ENCODE results near the gene CDY1.
"Not testable (repeated sequence)": the region's sequence is repeated elsewhere in the genome, so short reads cannot be mapped to it uniquely, and the experiment has no call there.

CDY1 gene

DNA sequence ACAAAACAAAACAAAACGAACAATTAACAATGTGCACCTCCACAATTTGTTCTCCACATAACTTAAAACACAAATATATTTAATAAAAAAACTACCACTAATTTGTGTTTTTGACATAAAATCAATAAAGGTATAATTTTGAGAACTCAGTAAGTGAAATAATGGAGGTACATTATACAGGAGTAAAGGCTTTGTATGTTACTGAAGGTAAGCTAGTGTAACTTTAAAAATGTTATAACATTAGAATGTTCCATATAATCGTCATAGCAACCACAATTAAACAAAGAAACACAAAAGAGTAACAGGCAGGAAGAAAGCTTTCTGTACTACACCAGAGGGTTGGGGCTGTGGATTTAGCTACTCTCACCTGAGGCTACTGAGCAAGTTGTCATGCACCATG is at the start of gene CDY1:
Gene CDY1, plus strand, starts transcription at position 301 of the 400 bp plus-strand sequence. CDS start 326 bp downstream, outside the sequence.
- DNase-seq, result not testable (repeated sequence)

DNA sequence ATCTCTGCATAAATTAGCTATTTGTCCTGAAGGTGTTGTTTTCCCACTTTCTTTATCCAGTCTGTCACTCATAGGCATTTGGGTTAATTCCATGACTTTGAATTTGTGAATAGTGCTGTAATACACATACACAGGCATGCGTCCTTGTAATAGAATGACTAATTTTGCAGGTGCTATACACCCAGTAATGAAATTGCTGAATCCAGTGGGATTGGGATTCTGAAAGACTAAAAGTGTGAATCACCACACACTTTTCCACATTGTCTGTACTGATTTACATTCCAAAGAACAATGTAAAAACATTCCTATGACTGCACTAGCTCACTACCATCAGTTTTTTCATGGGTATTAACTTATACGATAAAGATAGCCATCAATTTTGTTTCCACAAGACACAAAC is 28.6 kb upstream of the CDY1 start:
- DNase-seq, result not testable (repeated sequence)

DNA sequence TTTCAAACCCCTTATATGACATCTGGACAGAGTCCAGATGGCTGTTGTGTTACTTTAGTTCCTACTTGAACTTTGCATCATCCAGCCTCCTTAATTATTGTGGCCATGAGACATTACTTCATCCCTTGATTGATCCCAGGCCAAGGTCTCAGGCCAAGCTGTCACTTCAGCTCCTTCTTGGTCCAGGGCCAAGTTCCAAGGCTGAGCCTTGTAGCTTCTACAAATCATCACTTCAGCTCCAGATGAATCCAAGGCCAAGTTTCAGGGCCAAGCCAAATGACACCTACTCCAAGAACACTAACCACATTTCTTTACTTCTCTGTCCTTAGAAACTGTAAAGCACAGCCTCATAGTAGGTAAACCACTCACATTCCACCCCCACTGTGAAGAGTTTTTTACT is 1.7 kb upstream of the CDY1 start:
- not testable (repeated sequence) for DNase-seq

- DNase-seq, result not testable (repeated sequence)
Measured at GRCh38 chrY:25626524-25626923, 4.6 kb downstream of the CDY1 start.

GRCh38 chrY:25630383-25631112 is 8.6 kb downstream of the CDY1 start:
- not testable (repeated sequence) for DNase-seq

- not testable (repeated sequence) for DNase-seq
Measured at GRCh38 chrY:25639852-25640251, 17.9 kb downstream of the CDY1 start.

- DNase-seq, result not testable (repeated sequence)
Measured at GRCh38 chrY:25643024-25643915, 21.4 kb downstream of the CDY1 start.
